Activated naive CD8-positive, alpha-beta T cell treated with anti-CD3 and anti-CD28 coated beads, Interleukin-2, amount 50 U/mL, for 16 hours (primary cell): Measurements from ENCODE around the gene LMAN2.
A peak's percentile ranks its signal among the peaks of the same experiment; 100 is the strongest.

Experiments
- DNase-seq: peaks from one replicate; pipeline ENCODE4 v3.0.0-alpha.2; 2020; ENCODE audit warnings: low read depth, low spot score

LMAN2 gene

GRCh38 chr5:177327539-177328522 lies 23.6 kb downstream of the LMAN2 start:
- no peak for DNase-seq

GRCh38 chr5:177325868-177326381 lies 25.5 kb downstream of the LMAN2 start:
- DNase-seq, result no peak

GRCh38 chr5:177320879-177321278 lies 30.6 kb downstream of the LMAN2 start:
- DNase-seq, result no peak

- DNase-seq, result no peak
These were observed 31.4 kb downstream of the LMAN2 start for GRCh38 chr5:177319913-177320588.

GRCh38 chr5:177317959-177318377 lies 33.5 kb downstream of the LMAN2 start:
- peak; percentile 47 for DNase-seq

- no peak for DNase-seq
These were observed 35.5 kb downstream of the LMAN2 start for GRCh38 chr5:177316005-177316404.

GRCh38 chr5:177315411-177315810 lies 36.1 kb downstream of the LMAN2 start:
- no peak for DNase-seq

- no peak for DNase-seq
These were observed 36.8 kb downstream of the LMAN2 start for GRCh38 chr5:177314376-177315342.

- no peak for DNase-seq
These were observed 37.8 kb downstream of the LMAN2 start for GRCh38 chr5:177313561-177314259.

- DNase-seq, result no peak
These were observed 38.8 kb downstream of the LMAN2 start for GRCh38 chr5:177312649-177313181.

- DNase-seq, result peak; percentile 94
These were observed 39.5 kb downstream of the LMAN2 start, which contains the start of gene MXD3 for GRCh38 chr5:177311723-177312648. Gene MXD3, minus strand, starts transcription at chr5:177311898. Its CDS starts 68 bp downstream, at chr5:177311830.

- DNase-seq, result no peak
These were observed 40.1 kb downstream of the LMAN2 start for GRCh38 chr5:177311392-177311722.

GRCh38 chr5:177310757-177311391 lies 40.6 kb downstream of the LMAN2 start:
- no peak for DNase-seq

GRCh38 chr5:177310332-177310731 lies 41.1 kb downstream of the LMAN2 start:
- DNase-seq, result no peak

GRCh38 chr5:177309351-177310191 lies 41.9 kb downstream of the LMAN2 start:
- DNase-seq, result peak; percentile 48

GRCh38 chr5:177308740-177309139 lies 42.7 kb downstream of the LMAN2 start:
- DNase-seq, result no peak

GRCh38 chr5:177307544-177308363 lies 43.7 kb downstream of the LMAN2 start:
- DNase-seq, result no peak
